ENCODE results near the gene PLSCR4.

- TF ChIP-seq CTCF (tag by site-specific recombination; IDR thresholded peaks at IDR 0.05) (no peak), ZNF777 (tag by site-specific recombination; IDR thresholded peaks at IDR 0.05; ENCODE audit: borderline replicate concordance) (no peak), ZNF776 (tag by site-specific recombination; IDR thresholded peaks at IDR 0.05; ENCODE audit: borderline replicate concordance) (no peak), TCF7L2 (IDR thresholded peaks at IDR 0.05; ENCODE audit: borderline replicate concordance, low read depth, low read length) (no peak), ZNF121 (tag by site-specific recombination; IDR thresholded peaks at IDR 0.05) (no peak), ZNF280D (tag by site-specific recombination; IDR thresholded peaks at IDR 0.05) (no peak), ZSCAN18 (tag by site-specific recombination; IDR thresholded peaks at IDR 0.05) (no peak), ZNF174 (tag by site-specific recombination; IDR thresholded peaks at IDR 0.05) (no peak), ZNF544 (tag by site-specific recombination; IDR thresholded peaks at IDR 0.05) (no peak), ZBTB49 (tag by site-specific recombination; IDR thresholded peaks at IDR 0.05; ENCODE audit: low read depth) (no peak)
Measured at GRCh38 chr3:146233487-146233886, 17.4 kb downstream of the PLSCR4 start.
